MM.1S (cell line): Measurements from ENCODE around the gene EXOC3L1.
A peak's percentile ranks its signal among the peaks of the same experiment; 100 is the strongest.

Source experiments
- DNase-seq: peaks from one replicate; pipeline ENCODE4 v3.0.0-alpha.2; 2015
- H2AFZ ChIP-seq: fragments of 300-600 bp; sonication (generic); 2 replicates; pipeline ENCODE4 v1.6.0; 2016; ENCODE audit warnings: antibody characterized with exemption, low read length
- H3F3A ChIP-seq: fragments of 300-600 bp; sonication (generic); 2 replicates; pipeline ENCODE4 v1.6.1; 2016; ENCODE audit warnings: mild to moderate bottlenecking, antibody characterized with exemption, low read length, moderate library complexity, mixed read lengths; ENCODE audit not compliant: insufficient read depth
- H3K27ac ChIP-seq: fragments of 300-600 bp; sonication (generic); 2 replicates; pipeline ENCODE4 v1.5.1; 2016; ENCODE audit warnings: mild to moderate bottlenecking, low read length
- H3K27me3 ChIP-seq: fragments of 300-600 bp; sonication (generic); replicated peaks from 2 replicates; pipeline ENCODE4 v1.6.0; 2016; ENCODE audit warnings: low read length; ENCODE audit not compliant: insufficient read depth
- H3K36me3 ChIP-seq: fragments of 300-600 bp; sonication (generic); replicated peaks from 2 replicates; pipeline ENCODE4 v1.6.1; 2016; ENCODE audit warnings: mild to moderate bottlenecking, low read length, mixed read lengths; ENCODE audit not compliant: insufficient read depth
- H3K4me1 ChIP-seq: fragments of 300-600 bp; sonication (generic); 2 replicates; pipeline ENCODE4 v1.6.1; 2016; ENCODE audit warnings: low read length, mixed read lengths
- H3K4me2 ChIP-seq: fragments of 300-600 bp; sonication (generic); 2 replicates; pipeline ENCODE4 v1.6.0; 2016; ENCODE audit warnings: low read depth, low read length
- H3K4me3 ChIP-seq: fragments of 300-600 bp; sonication (generic); 2 replicates; pipeline ENCODE4 v1.5.1; 2016; ENCODE audit warnings: low read length, mixed read lengths
- H3K79me2 ChIP-seq: fragments of 300-600 bp; sonication (generic); 2 replicates; pipeline ENCODE4 v1.6.1; 2016; ENCODE audit warnings: mixed run types, low read length, mixed read lengths
- H3K9ac ChIP-seq: fragments of 300-600 bp; sonication (generic); 2 replicates; pipeline ENCODE4 v1.6.1; 2016; ENCODE audit warnings: low read length, mixed read lengths
- H3K9me2 ChIP-seq: fragments of 300-600 bp; sonication (generic); replicated peaks from 2 replicates; pipeline ENCODE4 v1.6.1; 2016; ENCODE audit warnings: mild to moderate bottlenecking, low read length, mixed read lengths; ENCODE audit not compliant: insufficient read depth
- H3K9me3 ChIP-seq: fragments of 300-600 bp; sonication (generic); replicated peaks from 2 replicates; pipeline ENCODE4 v1.6.1; 2016; ENCODE audit warnings: mild to moderate bottlenecking, low read length, mixed read lengths; ENCODE audit not compliant: insufficient read depth
- H4K20me1 ChIP-seq: fragments of 300-600 bp; sonication (generic); 2 replicates; pipeline ENCODE4 v1.6.1; 2016; ENCODE audit warnings: mild to moderate bottlenecking, low read length, moderate library complexity, mixed read lengths; ENCODE audit not compliant: insufficient read depth
- EZH2 ChIP-seq: fragments of 300-600 bp; sonication (generic); optimal IDR thresholded peaks from 2 replicates; pipeline ENCODE3; 2017; ENCODE audit warnings: low read depth, mild to moderate bottlenecking, antibody characterized with exemption, low read length, mixed read lengths
- EZH2phosphoT487 ChIP-seq: fragments of 300-600 bp; sonication (generic); IDR thresholded peaks from 2 replicates; pipeline ENCODE4 v1.6.1; 2018; ENCODE audit warnings: antibody characterized with exemption, low read length
- TF ChIP-seq, protein P1 (sequence below): fragments of 300-600 bp; sonication (generic); IDR thresholded peaks from 2 replicates; pipeline ENCODE4 v1.5.1; 2016; ENCODE audit warnings: antibody characterized with exemption, low read length, mixed read lengths

The EXOC3L1 gene

DNA sequence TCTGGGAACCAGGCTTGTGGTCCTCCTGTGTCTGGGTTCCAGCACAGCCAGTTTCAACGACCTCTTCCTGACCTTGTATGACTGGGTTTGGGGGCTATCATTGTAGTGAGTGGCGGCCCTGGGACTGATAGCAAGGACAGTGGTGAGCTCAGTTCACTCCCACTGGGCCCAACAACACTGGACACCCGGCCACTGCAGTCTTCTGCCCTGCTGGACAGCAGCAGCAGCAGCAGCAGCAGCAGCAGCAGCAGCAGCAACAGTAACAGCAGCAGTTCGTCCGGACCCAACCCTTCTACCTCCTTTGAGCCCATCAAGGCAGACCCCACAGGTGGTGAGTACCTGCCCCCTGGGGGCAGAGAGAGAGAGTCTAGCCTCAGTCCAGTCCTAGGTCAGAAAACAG lies 5.7 kb upstream of the EXOC3L1 start:
- no peak overlapping the region for H2AFZ ChIP-seq
- H3K9ac ChIP-seq, result no peak overlapping the region
- TF ChIP-seq, protein P1, sequence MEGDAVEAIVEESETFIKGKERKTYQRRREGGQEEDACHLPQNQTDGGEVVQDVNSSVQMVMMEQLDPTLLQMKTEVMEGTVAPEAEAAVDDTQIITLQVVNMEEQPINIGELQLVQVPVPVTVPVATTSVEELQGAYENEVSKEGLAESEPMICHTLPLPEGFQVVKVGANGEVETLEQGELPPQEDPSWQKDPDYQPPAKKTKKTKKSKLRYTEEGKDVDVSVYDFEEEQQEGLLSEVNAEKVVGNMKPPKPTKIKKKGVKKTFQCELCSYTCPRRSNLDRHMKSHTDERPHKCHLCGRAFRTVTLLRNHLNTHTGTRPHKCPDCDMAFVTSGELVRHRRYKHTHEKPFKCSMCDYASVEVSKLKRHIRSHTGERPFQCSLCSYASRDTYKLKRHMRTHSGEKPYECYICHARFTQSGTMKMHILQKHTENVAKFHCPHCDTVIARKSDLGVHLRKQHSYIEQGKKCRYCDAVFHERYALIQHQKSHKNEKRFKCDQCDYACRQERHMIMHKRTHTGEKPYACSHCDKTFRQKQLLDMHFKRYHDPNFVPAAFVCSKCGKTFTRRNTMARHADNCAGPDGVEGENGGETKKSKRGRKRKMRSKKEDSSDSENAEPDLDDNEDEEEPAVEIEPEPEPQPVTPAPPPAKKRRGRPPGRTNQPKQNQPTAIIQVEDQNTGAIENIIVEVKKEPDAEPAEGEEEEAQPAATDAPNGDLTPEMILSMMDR, result no peak
- TF ChIP-seq EZH2 (no peak), EZH2phosphoT487 (no peak)
- no peak overlapping the region for H3K27ac ChIP-seq
- H3K9me2 ChIP-seq, result no peaks in the 10 kb centered on the region
- no peaks in the 10 kb centered on the region for H3K9me3 ChIP-seq
- H3K79me2 ChIP-seq, result peaks cover 48% of the 10 kb centered on the region
- H3K36me3 ChIP-seq, result peaks cover 16% of the 10 kb centered on the region; the same call in 1 of the 2 replicates
- no peaks in the 10 kb centered on the region for H3K27me3 ChIP-seq
- H3K4me1 ChIP-seq, result peaks cover 9% of the 10 kb centered on the region; the same call in 1 of the 2 replicates
- DNase-seq, result no peak
- no peak overlapping the region for H3K4me2 ChIP-seq
- H4K20me1 ChIP-seq, result no peaks in the 10 kb centered on the region
- no peaks in the 10 kb centered on the region for H3F3A ChIP-seq
- no peak overlapping the region for H3K4me3 ChIP-seq

DNA sequence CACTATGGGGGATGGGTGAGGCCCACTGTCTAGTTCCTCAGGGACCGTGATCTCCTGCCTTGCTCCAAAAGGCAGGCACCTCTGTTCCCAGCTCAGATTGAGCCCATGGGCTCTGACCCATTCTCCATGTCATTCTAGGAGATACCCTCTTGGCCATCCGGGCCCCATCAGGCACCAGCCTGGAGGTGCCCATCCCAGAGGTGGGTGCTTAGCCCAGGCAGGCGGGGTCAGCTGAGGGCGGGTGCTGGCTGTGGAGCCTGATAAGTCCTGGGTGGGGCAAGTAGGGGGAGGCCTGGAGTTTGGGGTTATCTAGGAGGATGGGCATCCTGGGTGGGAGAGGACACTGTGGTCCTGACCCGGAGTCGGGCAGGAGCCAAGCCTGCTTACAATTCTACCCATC lies 4.3 kb upstream of the EXOC3L1 start:
- H3K36me3 ChIP-seq, result peaks cover 16% of the 10 kb centered on the region; the same call in 1 of the 2 replicates
- DNase-seq, result no peak
- TF ChIP-seq, protein P1, result no peak
- no peak for TF ChIP-seq EZH2
- TF ChIP-seq EZH2phosphoT487, result no peak
- H3F3A ChIP-seq, result no peaks in the 10 kb centered on the region
- no peak overlapping the region for H3K9ac ChIP-seq
- no peaks in the 10 kb centered on the region for H3K9me3 ChIP-seq
- H3K27me3 ChIP-seq, result no peaks in the 10 kb centered on the region
- H3K9me2 ChIP-seq, result no peaks in the 10 kb centered on the region
- no peaks in the 10 kb centered on the region for H4K20me1 ChIP-seq
- no peak overlapping the region for H2AFZ ChIP-seq
- no peak overlapping the region for H3K27ac ChIP-seq
- peaks cover 9% of the 10 kb centered on the region; the same call in 1 of the 2 replicates for H3K4me1 ChIP-seq
- peaks cover 48% of the 10 kb centered on the region for H3K79me2 ChIP-seq
- no peak overlapping the region for H3K4me2 ChIP-seq
- H3K4me3 ChIP-seq, result no peak overlapping the region

DNA sequence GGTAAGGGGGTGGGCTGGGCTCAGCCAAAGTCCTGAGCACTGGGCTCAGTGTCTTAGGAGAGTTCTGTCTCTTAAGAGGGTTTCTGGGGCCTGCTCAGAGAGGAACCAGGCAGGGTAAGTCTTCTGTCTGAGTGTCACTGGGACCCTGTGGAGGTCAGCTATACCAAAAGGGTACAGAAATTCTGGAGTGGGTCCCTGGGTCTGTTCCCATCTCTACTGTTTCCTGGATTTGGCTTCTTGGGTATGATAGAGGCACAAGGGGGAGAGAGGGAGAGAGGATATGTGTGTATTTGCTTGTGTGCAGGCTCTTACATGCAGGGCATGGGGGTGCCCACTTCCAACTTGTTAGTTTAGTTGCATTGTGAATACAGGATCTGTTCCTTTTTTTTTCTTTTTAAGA lies 3.6 kb upstream of the EXOC3L1 start:
- H3K9me2 ChIP-seq, result no peaks in the 10 kb centered on the region
- no peaks in the 10 kb centered on the region for H3F3A ChIP-seq
- no peak for DNase-seq
- no peak overlapping the region for H2AFZ ChIP-seq
- no peak overlapping the region for H3K27ac ChIP-seq
- H3K79me2 ChIP-seq, result peaks cover 48% of the 10 kb centered on the region
- TF ChIP-seq, protein P1, result no peak
- H3K4me1 ChIP-seq, result peaks cover 9% of the 10 kb centered on the region; the same call in 1 of the 2 replicates
- no peaks in the 10 kb centered on the region for H4K20me1 ChIP-seq
- no peaks in the 10 kb centered on the region for H3K27me3 ChIP-seq
- H3K9me3 ChIP-seq, result no peaks in the 10 kb centered on the region
- H3K4me2 ChIP-seq, result peak overlapping the region; percentile 97; the same call in 1 of the 2 replicates
- H3K4me3 ChIP-seq, result peak overlapping the region; percentile 99; the same call in 1 of the 2 replicates
- H3K36me3 ChIP-seq, result peaks cover 16% of the 10 kb centered on the region; the same call in 1 of the 2 replicates
- peak overlapping the region; percentile 94; the same call in 1 of the 2 replicates for H3K9ac ChIP-seq
